Activated naive CD4-positive, alpha-beta T cell treated with anti-CD3 and anti-CD28 coated beads, Interleukin-2, amount 50 U/mL, for 24 hours (primary cell): ENCODE data around the gene ERV3-1.
"Not testable (repeated sequence)": the region's sequence is repeated elsewhere in the genome, so short reads cannot be mapped to it uniquely, and the experiment has no call there.

Source experiments
- H3K27ac Mint-ChIP-seq: one replicate; pipeline ENCODE4 v1.8.0; 2021; ENCODE audit warnings: mild to moderate bottlenecking, mixed read lengths
- H3K27me3 Mint-ChIP-seq: one replicate; pipeline ENCODE4 v1.8.0; 2021; ENCODE audit warnings: mixed read lengths
- H3K36me3 Mint-ChIP-seq: one replicate; pipeline ENCODE4 v1.8.0; 2021; ENCODE audit warnings: mixed read lengths
- H3K4me1 Mint-ChIP-seq: one replicate; pipeline ENCODE4 v1.8.0; 2021; ENCODE audit warnings: mixed read lengths
- H3K4me3 Mint-ChIP-seq: one replicate; pipeline ENCODE4 v1.8.0; 2021; ENCODE audit warnings: mild to moderate bottlenecking, mixed read lengths
- H3K9me3 Mint-ChIP-seq: one replicate; pipeline ENCODE4 v1.8.0; 2021; ENCODE audit warnings: mixed read lengths

ERV3-1 gene

DNA sequence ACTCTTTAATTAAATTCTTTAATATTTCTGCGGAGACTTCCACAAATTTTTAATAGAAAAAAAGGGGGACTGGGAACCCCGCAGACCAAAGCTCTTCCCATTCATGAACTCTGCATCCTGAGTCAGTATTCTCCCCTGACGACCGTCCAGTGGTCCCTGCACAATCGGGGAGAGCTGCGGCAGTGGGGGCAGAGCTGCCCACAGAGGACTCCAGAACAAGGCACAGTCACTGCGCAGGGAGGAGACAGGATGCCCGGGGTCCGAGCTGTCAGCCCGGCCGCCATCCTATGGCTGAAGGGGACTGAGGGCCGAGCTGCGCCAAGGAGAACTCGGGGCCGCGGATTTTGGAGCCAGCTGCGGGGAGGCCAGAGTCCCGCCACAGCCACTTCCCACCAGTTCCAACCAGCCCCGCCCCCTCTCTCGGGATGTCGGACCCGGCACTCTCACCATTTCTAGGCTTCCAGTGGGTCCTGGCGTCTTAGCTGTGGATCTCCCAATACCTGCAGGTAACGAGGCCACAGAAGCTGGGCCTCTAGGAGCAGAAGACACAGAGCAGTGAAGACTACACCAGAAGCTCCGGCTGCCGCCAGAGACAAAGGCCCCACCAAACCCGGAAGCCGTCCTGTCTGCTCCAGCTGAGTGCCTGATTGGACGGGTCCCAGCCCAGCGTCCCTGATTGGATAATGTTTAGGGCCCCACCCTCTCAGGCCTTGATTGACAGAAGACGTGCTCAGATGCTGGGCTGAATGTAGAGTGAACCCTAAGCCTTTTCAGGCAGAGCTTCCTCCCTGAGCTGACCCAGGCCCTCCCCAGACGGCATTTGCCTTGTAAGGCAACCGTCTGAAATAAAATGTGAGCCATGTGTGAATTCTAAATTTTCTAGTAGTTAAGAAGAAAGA is at the start of gene ERV3-1:
ERV3-1 (minus strand) TSS at position 594 of the 899 bp plus-strand sequence. CDS start 13,661 bp downstream, outside the sequence.
- peak within 1 kb of the TSS; percentile 97 for H3K4me3 Mint-ChIP-seq
- H3K36me3 Mint-ChIP-seq: peaks cover 28% of the 10 kb centered on the region
- peaks cover 46% of the 10 kb centered on the region for H3K4me1 Mint-ChIP-seq
- H3K9me3 Mint-ChIP-seq: peaks cover 8% of the 10 kb centered on the region
- no peaks in the 10 kb centered on the region for H3K27me3 Mint-ChIP-seq
- H3K27ac Mint-ChIP-seq: peak within 1 kb of the TSS; percentile 96

DNA sequence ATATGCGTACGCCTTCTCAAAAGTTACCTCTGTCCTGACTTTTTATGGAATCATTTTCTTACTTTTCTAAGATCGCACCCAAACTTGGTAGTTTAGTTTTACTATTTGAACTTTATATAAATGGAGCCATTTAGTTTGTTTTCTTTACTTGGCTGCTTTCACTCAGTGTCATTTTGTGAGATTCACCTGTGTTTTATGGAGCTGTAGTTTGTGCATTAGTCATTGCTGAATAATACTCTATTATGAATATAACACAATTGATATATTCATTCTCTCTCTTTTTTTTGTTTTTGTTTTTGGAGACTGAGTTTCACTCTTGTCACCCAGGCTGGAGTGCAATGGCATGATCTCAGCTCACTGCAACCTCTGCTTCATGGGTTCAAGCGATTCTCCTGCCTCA is 49.3 kb upstream of the ERV3-1 start:
- H3K27me3 Mint-ChIP-seq, H3K9me3 Mint-ChIP-seq, H3K4me3 Mint-ChIP-seq, H3K27ac Mint-ChIP-seq: not testable (repeated sequence)
- H3K36me3 Mint-ChIP-seq: peaks cover 32% of the 10 kb centered on the region
- peaks cover 20% of the 10 kb centered on the region for H3K4me1 Mint-ChIP-seq

DNA sequence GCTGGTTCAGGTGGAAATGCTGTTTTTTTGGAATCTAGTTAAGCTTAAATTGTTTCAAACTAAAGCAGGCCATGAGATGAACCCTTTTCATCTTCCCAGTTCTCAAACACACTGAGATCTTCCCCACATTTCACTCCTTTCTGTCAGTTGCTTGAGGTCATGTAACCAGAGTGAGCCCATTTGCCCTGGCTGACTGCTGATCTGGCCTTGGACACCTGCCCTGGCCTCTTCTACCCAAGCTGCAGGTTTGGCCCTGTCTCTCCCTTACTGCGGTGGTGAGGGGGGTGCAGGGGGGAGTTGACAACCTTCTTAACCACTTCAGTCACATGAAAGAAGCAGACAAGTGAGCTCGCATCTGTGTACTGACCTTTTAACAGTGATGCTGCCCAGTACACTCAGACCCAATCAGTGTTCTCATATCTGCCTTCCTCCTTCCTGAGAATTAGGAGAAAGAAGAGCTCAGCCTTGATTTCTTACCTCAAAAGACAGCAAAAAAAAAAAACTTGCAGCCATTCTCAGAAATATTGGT is 48.0 kb upstream of the ERV3-1 start:
- Mint-ChIP-seq H3K36me3 (peaks cover 34% of the 10 kb centered on the region), H3K4me1 (peaks cover 20% of the 10 kb centered on the region)
- not testable (repeated sequence) for H3K27me3 Mint-ChIP-seq, H3K27ac Mint-ChIP-seq, H3K9me3 Mint-ChIP-seq, H3K4me3 Mint-ChIP-seq

GRCh38 chr7:65051654-65052053 is 45.2 kb upstream of the ERV3-1 start:
- Mint-ChIP-seq H3K4me1 (peaks cover 21% of the 10 kb centered on the region), H3K36me3 (peaks cover 26% of the 10 kb centered on the region)
- not testable (repeated sequence) for H3K27me3 Mint-ChIP-seq, H3K4me3 Mint-ChIP-seq, H3K9me3 Mint-ChIP-seq, H3K27ac Mint-ChIP-seq

DNA sequence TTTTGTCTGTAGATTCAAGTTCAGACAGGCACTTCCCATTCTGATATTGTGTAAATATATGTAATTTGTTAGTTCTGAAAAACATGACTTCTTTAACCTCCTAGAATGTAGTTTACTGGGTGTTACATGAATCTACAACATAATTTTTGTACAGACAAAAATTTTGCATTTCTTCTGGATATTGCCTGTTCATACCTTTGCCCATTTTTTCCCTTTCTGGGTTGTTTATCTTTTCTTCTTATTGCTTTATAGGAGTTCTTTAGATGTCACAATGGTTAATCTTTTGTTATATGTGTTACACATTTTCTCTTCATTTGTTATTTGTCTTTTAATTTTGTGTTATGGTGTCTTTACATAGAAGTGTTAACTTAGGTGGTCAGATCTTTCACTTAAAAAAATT is 44.7 kb upstream of the ERV3-1 start:
- not testable (repeated sequence) for H3K9me3 Mint-ChIP-seq
- H3K36me3 Mint-ChIP-seq: peaks cover 22% of the 10 kb centered on the region

GRCh38 chr7:65046329-65046728 is 39.8 kb upstream of the ERV3-1 start:
- H3K27ac Mint-ChIP-seq, H3K27me3 Mint-ChIP-seq, H3K4me3 Mint-ChIP-seq, H3K9me3 Mint-ChIP-seq: not testable (repeated sequence)
- peaks cover 12% of the 10 kb centered on the region for H3K36me3 Mint-ChIP-seq
- H3K4me1 Mint-ChIP-seq: peaks cover 13% of the 10 kb centered on the region

More for the DNA sequence above, 44.7 kb upstream of the ERV3-1 start:
- H3K27me3 Mint-ChIP-seq, H3K27ac Mint-ChIP-seq, H3K4me3 Mint-ChIP-seq: not testable (repeated sequence)
- H3K4me1 Mint-ChIP-seq: peaks cover 26% of the 10 kb centered on the region

- H3K4me3 Mint-ChIP-seq, H3K27ac Mint-ChIP-seq, H3K4me1 Mint-ChIP-seq, H3K27me3 Mint-ChIP-seq, H3K36me3 Mint-ChIP-seq, H3K9me3 Mint-ChIP-seq: not testable (repeated sequence)
Measured at GRCh38 chr7:65045589-65045988, 39.1 kb upstream of the ERV3-1 start.

GRCh38 chr7:65038767-65039166 is 32.3 kb upstream of the ERV3-1 start:
- Mint-ChIP-seq H3K4me3 (peak overlapping the region; percentile 89), H3K27ac (peak overlapping the region; percentile 84), H3K4me1 (peaks cover 15% of the 10 kb centered on the region)
- not testable (repeated sequence) for H3K36me3 Mint-ChIP-seq, H3K27me3 Mint-ChIP-seq, H3K9me3 Mint-ChIP-seq

- Mint-ChIP-seq H3K4me1 (peaks cover 15% of the 10 kb centered on the region), H3K27ac (peak overlapping the region; percentile 62), H3K9me3 (no peaks in the 10 kb centered on the region), H3K36me3 (no peaks in the 10 kb centered on the region), H3K4me3 (peak overlapping the region; percentile 78), H3K27me3 (no peaks in the 10 kb centered on the region)
Measured at GRCh38 chr7:65037740-65038688, 31.5 kb upstream of the ERV3-1 start.

DNA sequence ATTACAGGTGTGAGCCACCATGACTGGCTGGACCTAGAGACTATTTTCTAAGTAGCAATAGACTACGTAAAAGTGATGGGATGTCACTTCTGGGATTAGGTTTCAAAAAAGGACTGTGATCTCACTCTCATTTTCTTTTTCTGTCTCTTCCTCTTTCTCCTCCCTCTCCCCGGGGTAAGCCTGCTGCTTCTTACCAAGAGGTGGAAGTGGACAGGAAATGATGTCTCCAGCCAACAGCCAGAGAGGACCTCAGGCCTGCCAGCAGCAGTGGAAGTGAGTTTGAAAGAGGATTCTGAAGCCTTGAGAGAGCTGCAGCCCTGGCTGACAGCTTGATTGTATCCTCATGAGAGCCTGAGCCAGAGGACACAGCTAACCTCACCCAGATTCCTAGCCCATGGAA is 30.0 kb upstream of the ERV3-1 start:
- H3K4me1 Mint-ChIP-seq: peaks cover 15% of the 10 kb centered on the region
- not testable (repeated sequence) for H3K27me3 Mint-ChIP-seq, H3K4me3 Mint-ChIP-seq, H3K27ac Mint-ChIP-seq, H3K9me3 Mint-ChIP-seq, H3K36me3 Mint-ChIP-seq

DNA sequence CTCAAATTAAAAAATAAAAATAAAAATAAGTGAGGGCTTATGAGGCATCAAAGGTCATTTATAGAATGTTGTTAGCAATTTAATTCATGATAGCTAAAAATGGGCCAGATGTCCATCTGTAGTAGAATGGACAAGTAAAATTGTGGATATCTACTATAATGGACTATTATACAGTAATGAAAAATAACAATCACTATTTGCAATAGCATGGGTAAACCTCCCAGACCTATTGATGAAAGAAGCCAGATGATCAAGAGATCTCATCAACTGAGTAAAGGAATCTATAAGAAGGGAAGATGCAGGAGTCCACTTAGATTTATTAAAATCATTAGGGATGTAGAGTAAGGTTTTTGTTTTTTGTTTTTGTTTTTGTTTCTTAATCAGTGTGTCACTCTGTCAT is 29.0 kb upstream of the ERV3-1 start:
- H3K27ac Mint-ChIP-seq, H3K9me3 Mint-ChIP-seq, H3K36me3 Mint-ChIP-seq, H3K4me3 Mint-ChIP-seq, H3K27me3 Mint-ChIP-seq: not testable (repeated sequence)
- peaks cover 15% of the 10 kb centered on the region for H3K4me1 Mint-ChIP-seq

DNA sequence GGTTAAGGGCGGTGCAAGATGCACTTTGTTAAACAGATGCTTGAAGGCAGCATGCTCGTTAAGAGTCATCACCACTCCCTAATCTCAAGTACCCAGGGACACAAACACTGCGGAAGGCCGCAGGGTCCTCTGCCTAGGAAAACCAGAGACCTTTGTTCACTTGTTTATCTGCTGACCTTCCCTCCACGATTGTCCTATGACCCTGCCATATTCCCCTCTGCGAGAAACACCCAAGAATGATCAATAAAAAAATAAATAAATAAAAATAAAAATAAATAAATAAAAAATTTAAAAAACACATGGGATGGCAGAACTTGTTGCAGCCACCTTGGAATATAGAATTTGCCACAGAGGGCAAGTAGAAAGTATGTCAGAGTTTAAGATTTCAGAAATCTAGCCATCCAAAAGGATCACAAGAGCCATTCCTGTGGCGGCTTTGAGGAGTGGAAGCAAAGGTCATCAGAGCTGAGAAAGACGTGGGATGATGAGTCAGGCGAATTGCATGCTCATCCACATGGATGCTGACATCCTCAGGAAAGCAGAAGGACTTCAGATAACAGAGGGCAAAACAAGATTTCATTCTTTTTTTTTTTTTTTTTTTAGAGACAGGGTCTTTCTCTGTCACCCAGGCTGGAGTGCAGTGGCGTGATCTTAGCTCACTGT is 27.8 kb upstream of the ERV3-1 start:
- H3K27ac Mint-ChIP-seq, H3K4me3 Mint-ChIP-seq, H3K36me3 Mint-ChIP-seq, H3K4me1 Mint-ChIP-seq, H3K27me3 Mint-ChIP-seq, H3K9me3 Mint-ChIP-seq: not testable (repeated sequence)

DNA sequence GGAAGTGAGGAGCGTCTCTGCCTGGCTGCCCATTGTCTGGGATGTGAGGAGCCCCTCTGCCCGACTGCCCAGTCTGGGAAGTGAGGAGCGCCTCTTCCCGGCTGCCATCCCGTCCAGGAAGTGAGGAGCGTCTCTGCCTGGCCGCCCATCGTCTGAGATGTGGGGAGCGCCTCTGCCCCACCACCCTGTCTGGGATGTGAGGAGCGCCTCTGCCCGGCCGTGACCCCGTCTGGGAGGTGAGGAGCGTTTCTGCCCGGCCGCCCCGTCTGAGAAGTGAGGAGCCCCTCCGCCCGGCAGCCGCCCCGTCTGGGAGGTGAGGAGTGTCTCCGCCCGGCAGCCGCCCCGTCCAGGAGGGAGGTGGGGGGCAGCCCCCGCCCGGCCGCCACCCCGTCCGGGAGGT is 26.9 kb upstream of the ERV3-1 start:
- not testable (repeated sequence) for H3K36me3 Mint-ChIP-seq, H3K27me3 Mint-ChIP-seq, H3K27ac Mint-ChIP-seq, H3K4me3 Mint-ChIP-seq, H3K4me1 Mint-ChIP-seq, H3K9me3 Mint-ChIP-seq

DNA sequence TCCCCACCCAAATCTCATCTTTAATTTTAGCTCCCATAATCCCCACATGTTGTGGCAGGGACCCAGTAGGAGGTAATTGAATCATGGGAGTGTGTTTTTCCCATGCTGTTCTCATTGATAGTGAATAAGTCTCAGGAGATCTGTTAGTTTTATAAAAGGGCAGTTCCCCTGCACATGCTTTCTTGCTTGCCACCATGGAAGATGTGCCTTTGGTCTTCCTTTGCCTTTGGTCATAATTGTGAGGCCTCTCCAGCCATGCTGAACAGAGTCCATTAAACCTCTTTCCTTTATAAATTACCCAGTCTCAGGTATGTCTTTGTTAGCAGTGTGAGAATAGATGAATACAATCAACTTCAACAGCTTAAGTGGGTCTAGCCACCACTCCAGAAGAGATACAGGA is 18.5 kb upstream of the ERV3-1 start:
- not testable (repeated sequence) for H3K36me3 Mint-ChIP-seq, H3K4me1 Mint-ChIP-seq

DNA sequence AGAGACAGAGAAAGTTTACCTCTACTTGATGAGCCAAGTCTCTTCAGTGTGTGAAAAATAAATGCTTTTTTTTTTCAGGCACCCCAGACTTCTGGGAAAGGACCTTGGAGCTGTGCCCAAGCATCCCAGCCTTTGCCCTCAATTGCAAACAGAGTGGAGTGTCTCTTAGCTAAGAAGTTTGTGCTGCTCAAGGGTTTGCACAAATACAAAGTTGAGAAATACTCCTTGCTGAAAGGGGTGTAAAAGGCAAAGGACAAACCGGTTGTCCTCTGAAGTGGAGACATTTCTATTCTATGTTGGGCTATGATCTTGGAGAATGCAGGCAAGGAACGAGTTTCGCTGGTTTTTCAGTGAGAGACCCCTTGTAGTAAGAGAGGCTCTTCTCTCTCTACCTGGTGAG is 14.5 kb upstream of the ERV3-1 start:
- not testable (repeated sequence) for H3K27ac Mint-ChIP-seq, H3K4me1 Mint-ChIP-seq, H3K36me3 Mint-ChIP-seq, H3K27me3 Mint-ChIP-seq, H3K4me3 Mint-ChIP-seq, H3K9me3 Mint-ChIP-seq

More for the DNA sequence above, 18.5 kb upstream of the ERV3-1 start:
- H3K27me3 Mint-ChIP-seq, H3K4me3 Mint-ChIP-seq, H3K9me3 Mint-ChIP-seq, H3K27ac Mint-ChIP-seq: not testable (repeated sequence)
